ENCODE data around the gene SIPA1L3.

- TF ChIP-seq TAF1 (IDR thresholded peaks at IDR 0.05; ENCODE audit: low read depth) (no peak), USF1 (IDR thresholded peaks at IDR 0.05) (no peak), MAX (IDR thresholded peaks at IDR 0.05) (no peak), REST (IDR thresholded peaks at IDR 0.05; ENCODE audit: low read depth) (no peak), FOXM1 (IDR thresholded peaks at IDR 0.05; ENCODE audit: borderline replicate concordance, low read depth) (no peak), ZBTB7A (IDR thresholded peaks at IDR 0.05; ENCODE audit: low read depth) (no peak), TCF12 (IDR thresholded peaks at IDR 0.05; ENCODE audit: low read depth) (no peak), EGR1 (IDR thresholded peaks at IDR 0.05) (no peak), CREB1 (IDR thresholded peaks at IDR 0.05; ENCODE audit: low read depth) (no peak)
These were observed 292.3 kb downstream of the SIPA1L3 start for GRCh38 chr19:38199340-38199739.

Data from Ishikawa (cell line).